SK-N-SH treated with all-trans-retinoic acid at 6 μM for 48 hours (cell line): ENCODE results near the gene PCDHGB6.

ENCODE experiments used
- PPARA ChIP-seq: fragments of 250-450 bp; sonication (Bioruptor Pico); IDR thresholded peaks from 2 replicates; pipeline ENCODE4 v1.5.0; 2020; ENCODE audit warnings: mild to moderate bottlenecking, borderline replicate concordance
- TOX ChIP-seq: fragments of 250-450 bp; sonication (Bioruptor Pico); IDR thresholded peaks from 2 replicates; pipeline ENCODE4 v1.8.0; 2021; ENCODE audit warnings: mild to moderate bottlenecking, moderate library complexity, borderline replicate concordance
- ZFP30 ChIP-seq: fragments of 450-650 bp; formaldehyde crosslinking; IDR thresholded peaks from 2 replicates; pipeline ENCODE4 v1.5.0; 2022; ENCODE audit warnings: mild to moderate bottlenecking, moderate library complexity
- ZNF565 ChIP-seq: fragments of 450-650 bp; formaldehyde crosslinking; conservative IDR thresholded peaks from 2 replicates; pipeline ENCODE4 v1.5.0; 2020; ENCODE audit warnings: low read depth, mild to moderate bottlenecking, moderate library complexity
- TF ChIP-seq, protein P1 (sequence below): fragments of 250-450 bp; sonication (Bioruptor Pico); IDR thresholded peaks from 2 replicates; pipeline ENCODE4 v1.5.1; 2020; ENCODE audit warnings: low read depth, mild to moderate bottlenecking, moderate library complexity

DNA sequence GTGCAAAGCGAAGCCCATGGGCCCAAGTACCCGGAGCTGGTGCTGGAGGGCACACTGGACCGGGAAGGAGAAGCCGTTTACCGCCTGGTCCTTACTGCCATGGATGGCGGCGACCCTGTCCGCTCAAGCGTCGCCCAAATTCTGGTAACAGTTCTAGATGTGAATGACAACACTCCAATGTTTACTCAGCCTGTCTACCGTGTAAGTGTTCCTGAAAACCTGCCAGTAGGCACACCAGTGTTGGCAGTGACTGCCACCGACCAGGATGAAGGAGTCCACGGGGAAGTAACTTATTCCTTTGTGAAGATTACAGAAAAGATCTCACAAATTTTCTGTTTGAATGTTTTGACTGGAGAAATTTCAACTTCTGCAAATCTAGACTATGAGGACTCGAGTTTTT lies 33.2 kb upstream of the PCDHGB6 start:
- TF ChIP-seq ZNF565 (no peak), PPARA (no peak), ZFP30 (CRISPR knock-in tag) (no peak), TOX (CRISPR knock-in tag) (no peak)
- TF ChIP-seq, protein P1, sequence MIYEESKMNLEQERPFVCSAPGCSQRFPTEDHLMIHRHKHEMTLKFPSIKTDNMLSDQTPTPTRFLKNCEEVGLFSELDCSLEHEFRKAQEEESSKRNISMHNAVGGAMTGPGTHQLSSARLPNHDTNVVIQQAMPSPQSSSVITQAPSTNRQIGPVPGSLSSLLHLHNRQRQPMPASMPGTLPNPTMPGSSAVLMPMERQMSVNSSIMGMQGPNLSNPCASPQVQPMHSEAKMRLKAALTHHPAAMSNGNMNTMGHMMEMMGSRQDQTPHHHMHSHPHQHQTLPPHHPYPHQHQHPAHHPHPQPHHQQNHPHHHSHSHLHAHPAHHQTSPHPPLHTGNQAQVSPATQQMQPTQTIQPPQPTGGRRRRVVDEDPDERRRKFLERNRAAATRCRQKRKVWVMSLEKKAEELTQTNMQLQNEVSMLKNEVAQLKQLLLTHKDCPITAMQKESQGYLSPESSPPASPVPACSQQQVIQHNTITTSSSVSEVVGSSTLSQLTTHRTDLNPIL (CRISPR knock-in tag) = no peak
